AG04449 (cell line): Measurements from ENCODE around the gene TIAL1.
"Not testable (repeated sequence)": the region's sequence is repeated elsewhere in the genome, so short reads cannot be mapped to it uniquely, and the experiment has no call there.

ENCODE experiments used
- CTCF ChIA-PET: fragments of 350-600 bp; formaldehyde crosslinking; extraction: SDS; loops from one replicate; lab custom pipeline; 2021; ENCODE audit warnings: antibody characterized with exemption; lab: Yijun Ruan, JAX
- POLR2A ChIA-PET: fragments of 400-600, 350-600 bp; formaldehyde crosslinking; extraction: SDS; loops from one replicate; lab custom pipeline; 2020; ENCODE audit warnings: antibody characterized with exemption, inconsistent platforms; lab: Yijun Ruan, JAX
- DNase-seq: peaks from one replicate; pipeline ENCODE4 v3.0.0-alpha.2; 2010; ENCODE audit warnings: low read depth, low spot score
- H3K4me3 ChIP-seq: 2 replicates; pipeline ENCODE4 v1.5.1; 2011; ENCODE audit warnings: low read depth, mild to moderate bottlenecking, control low read depth, low read length
- TF ChIP-seq, protein P1 (sequence below): IDR thresholded peaks from one replicate; pipeline ENCODE4 v1.5.1; 2011; ENCODE audit warnings: mild to moderate bottlenecking, moderate library complexity, low read length, control low read depth, inconsistent platforms; ENCODE audit not compliant: insufficient read depth; ENCODE audit errors: missing control alignments

Gene TIAL1

DNA sequence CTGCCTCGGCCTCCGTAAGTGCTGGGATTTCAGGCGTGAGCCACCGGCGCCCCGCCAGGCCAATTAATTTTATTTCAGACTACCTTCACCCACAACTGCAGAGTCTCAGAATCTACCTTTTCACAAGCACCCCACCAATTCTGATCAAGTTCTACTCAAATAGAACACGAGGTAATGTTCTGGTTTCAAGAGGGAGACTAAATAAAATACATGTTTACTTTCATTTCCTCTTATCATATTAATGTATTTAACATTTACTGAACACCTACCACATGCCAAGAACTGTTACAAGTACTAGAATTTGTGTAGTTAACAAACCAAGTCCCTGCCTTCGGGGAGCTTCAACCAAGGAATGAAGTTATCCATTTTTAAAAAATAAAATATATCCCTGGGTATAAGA is 28.8 kb downstream of the TIAL1 start:
- H3K4me3 ChIP-seq: no peak overlapping the region
- TF ChIP-seq, protein P1, sequence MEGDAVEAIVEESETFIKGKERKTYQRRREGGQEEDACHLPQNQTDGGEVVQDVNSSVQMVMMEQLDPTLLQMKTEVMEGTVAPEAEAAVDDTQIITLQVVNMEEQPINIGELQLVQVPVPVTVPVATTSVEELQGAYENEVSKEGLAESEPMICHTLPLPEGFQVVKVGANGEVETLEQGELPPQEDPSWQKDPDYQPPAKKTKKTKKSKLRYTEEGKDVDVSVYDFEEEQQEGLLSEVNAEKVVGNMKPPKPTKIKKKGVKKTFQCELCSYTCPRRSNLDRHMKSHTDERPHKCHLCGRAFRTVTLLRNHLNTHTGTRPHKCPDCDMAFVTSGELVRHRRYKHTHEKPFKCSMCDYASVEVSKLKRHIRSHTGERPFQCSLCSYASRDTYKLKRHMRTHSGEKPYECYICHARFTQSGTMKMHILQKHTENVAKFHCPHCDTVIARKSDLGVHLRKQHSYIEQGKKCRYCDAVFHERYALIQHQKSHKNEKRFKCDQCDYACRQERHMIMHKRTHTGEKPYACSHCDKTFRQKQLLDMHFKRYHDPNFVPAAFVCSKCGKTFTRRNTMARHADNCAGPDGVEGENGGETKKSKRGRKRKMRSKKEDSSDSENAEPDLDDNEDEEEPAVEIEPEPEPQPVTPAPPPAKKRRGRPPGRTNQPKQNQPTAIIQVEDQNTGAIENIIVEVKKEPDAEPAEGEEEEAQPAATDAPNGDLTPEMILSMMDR: no peak
- CTCF ChIA-PET: no interaction called here
- no peak for DNase-seq
- POLR2A ChIA-PET: no interaction called here

DNA sequence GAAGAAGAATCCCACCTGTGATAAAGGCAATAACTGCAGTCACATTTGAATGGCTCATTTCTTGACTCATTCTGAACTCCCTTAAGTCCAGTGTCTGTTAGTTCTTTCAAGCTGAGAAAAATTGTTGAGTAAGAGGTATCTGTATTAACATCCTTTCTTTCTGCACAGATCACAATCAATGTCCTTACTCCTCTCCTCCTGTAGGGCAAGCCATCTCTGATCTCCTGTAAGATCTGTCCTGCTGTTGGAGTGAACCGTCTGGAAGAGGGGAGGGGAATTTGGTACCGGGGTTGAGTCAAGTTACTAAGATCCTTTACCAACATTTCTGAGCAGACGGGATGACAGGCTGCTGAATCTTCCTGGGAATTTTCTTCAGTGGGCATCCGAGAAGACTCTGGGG is 34.7 kb downstream of the TIAL1 start:
- H3K4me3 ChIP-seq: no peak overlapping the region
- DNase-seq: no peak
- TF ChIP-seq, protein P1: no peak
- ChIA-PET CTCF (no interaction called here), POLR2A (no interaction called here)

DNA sequence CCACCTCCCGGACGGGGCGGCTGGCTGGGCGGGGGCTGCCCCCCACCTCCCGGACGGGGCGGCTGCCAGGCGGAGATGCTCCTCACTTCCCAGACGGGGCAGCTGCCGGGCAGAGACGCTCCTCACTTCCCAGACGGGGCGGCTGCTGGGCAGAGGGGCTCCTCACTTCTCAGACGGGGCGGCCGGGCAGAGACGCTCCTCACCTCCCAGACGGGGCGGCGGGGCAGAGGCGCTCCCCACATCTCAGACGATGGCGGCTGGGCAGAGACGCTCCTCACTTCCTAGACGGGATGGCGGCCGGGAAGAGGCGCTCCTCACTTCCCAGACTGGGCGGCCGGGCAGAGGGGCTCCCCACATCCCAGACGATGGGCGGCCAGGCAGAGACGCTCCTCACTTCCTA is 37.3 kb downstream of the TIAL1 start:
- H3K4me3 ChIP-seq, CTCF ChIA-PET, DNase-seq, POLR2A ChIA-PET: not testable (repeated sequence)

DNA sequence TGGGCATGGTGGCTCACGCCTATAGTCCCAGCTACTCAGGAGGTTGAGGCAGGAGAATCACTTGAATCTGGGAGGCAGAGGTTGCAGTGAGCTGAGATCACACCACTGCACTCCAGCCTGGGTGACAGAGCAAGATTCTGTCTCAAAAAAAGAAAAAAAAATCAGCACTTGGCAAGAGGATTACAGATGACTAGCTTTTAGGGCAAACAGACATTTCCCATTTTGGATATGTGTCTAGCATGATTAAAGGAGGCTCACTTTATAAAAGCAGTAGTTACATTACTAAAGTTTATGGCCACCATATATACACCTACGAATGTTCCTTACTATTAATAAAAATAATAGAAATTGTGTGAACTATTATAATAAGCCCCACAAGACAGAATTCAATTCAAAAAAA is 40.7 kb downstream of the TIAL1 start:
- ChIA-PET CTCF (interaction anchor here (1.5 to 4.5 kb wide), 3 partner anchors 10 to 27 kb away, joined by 3 to 13 read pairs (median 4); partner anchors contain the start of gene RGS10), POLR2A (interaction anchor here (1.7 kb wide), 1 partner anchor 13 kb away, joined by 4 read pairs; the partner anchor contains the start of gene RGS10)
- not testable (repeated sequence) for H3K4me3 ChIP-seq, DNase-seq

DNA sequence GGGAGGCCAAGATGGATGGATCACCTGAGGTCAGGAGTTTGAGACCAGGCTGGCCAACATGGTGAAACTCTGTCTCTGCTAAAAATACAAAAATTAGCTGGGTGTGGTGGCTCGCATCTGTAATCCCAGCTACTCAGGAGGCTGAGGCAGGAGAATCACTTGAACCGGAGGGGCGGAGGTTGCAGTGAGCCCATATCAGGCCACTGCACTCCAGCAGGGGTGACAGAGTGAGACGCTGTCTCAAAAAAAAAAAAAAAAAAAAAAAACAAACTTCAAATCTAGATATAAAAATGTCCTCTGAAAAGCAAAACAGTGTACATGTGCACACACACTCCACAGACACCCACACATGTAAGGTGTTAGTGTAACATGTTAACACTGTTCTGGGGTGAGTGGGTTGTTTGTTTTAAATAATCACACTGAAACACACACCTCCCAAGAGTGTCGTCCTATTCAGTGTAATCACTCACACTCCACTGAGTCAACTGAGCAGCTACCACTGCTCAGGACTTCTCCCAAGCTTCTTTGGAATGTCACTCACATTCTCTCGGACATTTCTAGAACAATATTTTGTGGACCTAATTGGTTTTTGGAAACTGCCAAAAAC is 41.5 kb downstream of the TIAL1 start:
- H3K4me3 ChIP-seq: no peak overlapping the region
- no peak for DNase-seq
- TF ChIP-seq, protein P1: no peak
- ChIA-PET CTCF (interaction anchor here (1.6 to 4.5 kb wide), 2 partner anchors 12 to 27 kb away, joined by 3 to 13 read pairs; partner anchors contain the start of gene RGS10), POLR2A (interaction anchor here (1.7 kb wide), 1 partner anchor 13 kb away, joined by 4 read pairs; the partner anchor contains the start of gene RGS10)

DNA sequence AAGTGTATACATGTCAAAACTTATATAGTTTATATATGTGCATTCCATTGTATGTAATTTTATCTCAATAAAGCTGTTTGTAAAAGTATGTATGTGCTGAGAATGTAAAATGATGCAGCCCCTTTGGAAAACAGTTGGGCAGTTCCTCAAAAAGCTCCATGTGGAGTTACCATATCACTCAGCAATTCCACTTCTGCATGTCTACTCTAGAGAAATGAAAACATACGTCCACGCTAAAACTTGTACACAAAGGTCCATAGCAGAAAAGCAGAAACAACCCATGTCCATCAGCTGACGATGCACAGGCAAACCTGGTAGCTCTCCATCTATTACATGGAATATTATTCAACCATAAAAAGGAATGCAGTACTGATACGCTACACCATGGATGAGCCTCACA is 45.9 kb downstream of the TIAL1 start:
- no peak for DNase-seq
- no peak overlapping the region for H3K4me3 ChIP-seq
- TF ChIP-seq, protein P1: no peak
- POLR2A ChIA-PET: interaction anchor here (0.6 kb wide), 1 partner anchor 19 kb away, joined by 3 read pairs; no protein-coding TSS in a partner anchor
- CTCF ChIA-PET: interaction anchor here (0.9 to 1.5 kb wide), 3 partner anchors 105 to 351 kb away, joined by 3 to 5 read pairs (median 4); no protein-coding TSS in a partner anchor

DNA sequence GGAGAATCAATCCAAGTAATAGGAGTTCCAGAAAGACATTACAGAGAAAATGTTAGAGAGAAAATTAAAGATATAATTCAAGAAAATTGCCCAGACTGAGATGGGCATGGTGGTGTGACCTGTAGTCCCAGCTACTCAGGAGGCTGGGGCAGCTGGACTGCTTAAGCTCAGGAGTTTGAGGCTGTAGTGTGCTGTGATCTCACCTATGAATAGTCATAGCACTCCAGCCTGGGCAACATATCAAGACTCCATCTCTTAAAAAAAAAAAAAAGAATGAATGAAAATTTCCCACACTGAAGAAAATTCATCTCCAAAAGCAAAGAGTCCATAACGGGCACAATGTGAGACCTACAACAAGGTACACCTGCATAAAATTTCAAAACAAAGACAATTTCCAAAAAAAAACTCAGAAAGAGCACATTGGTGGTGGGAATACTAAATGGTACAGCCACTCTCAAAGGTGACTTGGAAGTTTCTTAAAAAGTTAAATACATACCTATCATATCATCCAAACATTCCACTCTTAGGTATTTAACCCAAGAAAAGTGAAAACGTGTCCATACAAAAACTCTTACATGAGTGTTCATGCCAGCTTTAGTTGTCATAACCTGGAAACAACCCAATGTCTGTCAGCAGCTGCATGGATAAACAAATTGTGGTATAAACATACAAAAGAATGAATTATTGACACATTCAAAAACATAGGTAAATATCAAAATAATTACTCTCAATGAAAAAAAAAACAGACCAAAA is 47.3 kb downstream of the TIAL1 start:
- no peak for DNase-seq
- no peak overlapping the region for H3K4me3 ChIP-seq
- CTCF ChIA-PET: interaction anchor here (1.0 to 1.9 kb wide), 4 partner anchors 104 to 351 kb away, joined by 3 to 6 read pairs (median 4); no protein-coding TSS in a partner anchor
- POLR2A ChIA-PET: no interaction called here
- TF ChIP-seq, protein P1: no peak
